HCT116 (cell line): ENCODE data around the gene EIF1AD.

Source experiments
- POLR2A ChIP-seq: IDR thresholded peaks from 2 replicates; pipeline ENCODE4 v1.7.0; 2011; ENCODE audit warnings: borderline replicate concordance; ENCODE audit not compliant: insufficient read depth, insufficient read length; ENCODE audit errors: extremely low read depth
- POLR2AphosphoS5 ChIP-seq: IDR thresholded peaks from 2 replicates; pipeline ENCODE4 v1.6.1; 2011; ENCODE audit warnings: mild to moderate bottlenecking, low read depth, low read length, moderate library complexity
- RAD21 ChIP-seq: IDR thresholded peaks from 2 replicates; pipeline ENCODE4 v1.6.1; 2012; ENCODE audit warnings: low read depth, mild to moderate bottlenecking
- SP1 ChIP-seq: IDR thresholded peaks from 2 replicates; pipeline ENCODE4 v1.6.1; 2012; ENCODE audit warnings: low read depth
- SRF ChIP-seq: IDR thresholded peaks from 2 replicates; pipeline ENCODE4 v1.6.1; 2012; ENCODE audit warnings: low read depth
- YY1 ChIP-seq: IDR thresholded peaks from 2 replicates; pipeline ENCODE4 v1.6.1; 2011; ENCODE audit warnings: low read length, low read depth, moderate library complexity, mild to moderate bottlenecking; ENCODE audit not compliant: insufficient replicate concordance; ENCODE audit errors: extremely low read depth
- TF ChIP-seq, protein P1 (sequence below), 3 experiments: fragments of 200-600 bp in 1 of 3; sonication (generic) in 1 of 3; IDR thresholded peaks in 2 of 3; conservative IDR thresholded peaks in 1 of 3; 2 replicates each; pipeline ENCODE4 v1.5.1; 2012 to 2017; ENCODE audit warnings: low read depth in 2 of 3, low read length in 2 of 3, antibody characterized with exemption in 1 of 3, borderline replicate concordance in 1 of 3, control low read depth in 1 of 3, mild to moderate bottlenecking in 1 of 3, mixed read lengths in 1 of 3, mixed run types in 1 of 3, moderate library complexity in 1 of 3; ENCODE audit not compliant: insufficient read depth in 1 of 3
- TF ChIP-seq, protein P2 (sequence below): IDR thresholded peaks from 2 replicates; pipeline ENCODE4 v1.6.1; 2012; ENCODE audit warnings: low read depth

DNA sequence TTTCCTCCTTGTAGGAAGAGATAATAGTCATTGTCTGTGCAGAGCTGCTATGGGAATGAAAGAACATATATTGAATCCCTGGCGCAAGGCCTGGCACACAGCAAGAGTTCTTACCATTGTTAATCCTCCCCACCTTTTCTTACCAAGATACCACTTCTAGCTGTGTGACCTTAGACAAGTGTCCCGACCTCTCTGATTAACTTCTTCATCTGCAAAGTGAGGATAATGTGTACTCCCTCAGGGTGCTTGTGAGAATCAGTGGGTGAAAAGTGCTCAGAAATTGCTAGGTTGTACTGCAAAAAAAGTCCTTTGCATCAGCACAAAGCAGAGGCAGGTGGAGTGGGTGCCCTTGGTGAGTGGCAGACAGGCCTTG is 6.1 kb upstream of the EIF1AD start:
- no peak for TF ChIP-seq SP1
- TF ChIP-seq, protein P1, sequence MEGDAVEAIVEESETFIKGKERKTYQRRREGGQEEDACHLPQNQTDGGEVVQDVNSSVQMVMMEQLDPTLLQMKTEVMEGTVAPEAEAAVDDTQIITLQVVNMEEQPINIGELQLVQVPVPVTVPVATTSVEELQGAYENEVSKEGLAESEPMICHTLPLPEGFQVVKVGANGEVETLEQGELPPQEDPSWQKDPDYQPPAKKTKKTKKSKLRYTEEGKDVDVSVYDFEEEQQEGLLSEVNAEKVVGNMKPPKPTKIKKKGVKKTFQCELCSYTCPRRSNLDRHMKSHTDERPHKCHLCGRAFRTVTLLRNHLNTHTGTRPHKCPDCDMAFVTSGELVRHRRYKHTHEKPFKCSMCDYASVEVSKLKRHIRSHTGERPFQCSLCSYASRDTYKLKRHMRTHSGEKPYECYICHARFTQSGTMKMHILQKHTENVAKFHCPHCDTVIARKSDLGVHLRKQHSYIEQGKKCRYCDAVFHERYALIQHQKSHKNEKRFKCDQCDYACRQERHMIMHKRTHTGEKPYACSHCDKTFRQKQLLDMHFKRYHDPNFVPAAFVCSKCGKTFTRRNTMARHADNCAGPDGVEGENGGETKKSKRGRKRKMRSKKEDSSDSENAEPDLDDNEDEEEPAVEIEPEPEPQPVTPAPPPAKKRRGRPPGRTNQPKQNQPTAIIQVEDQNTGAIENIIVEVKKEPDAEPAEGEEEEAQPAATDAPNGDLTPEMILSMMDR (IDR thresholded peaks at IDR 0.05 in 2 of 3, conservative IDR thresholded peaks at IDR 0.05 in 1 of 3; ENCODE audit: borderline replicate concordance in 1 of 3, insufficient read depth in 1 of 3, low read depth in 2 of 3, low read length in 2 of 3): no peak
- TF ChIP-seq POLR2AphosphoS5: no peak
- TF ChIP-seq, protein P2, sequence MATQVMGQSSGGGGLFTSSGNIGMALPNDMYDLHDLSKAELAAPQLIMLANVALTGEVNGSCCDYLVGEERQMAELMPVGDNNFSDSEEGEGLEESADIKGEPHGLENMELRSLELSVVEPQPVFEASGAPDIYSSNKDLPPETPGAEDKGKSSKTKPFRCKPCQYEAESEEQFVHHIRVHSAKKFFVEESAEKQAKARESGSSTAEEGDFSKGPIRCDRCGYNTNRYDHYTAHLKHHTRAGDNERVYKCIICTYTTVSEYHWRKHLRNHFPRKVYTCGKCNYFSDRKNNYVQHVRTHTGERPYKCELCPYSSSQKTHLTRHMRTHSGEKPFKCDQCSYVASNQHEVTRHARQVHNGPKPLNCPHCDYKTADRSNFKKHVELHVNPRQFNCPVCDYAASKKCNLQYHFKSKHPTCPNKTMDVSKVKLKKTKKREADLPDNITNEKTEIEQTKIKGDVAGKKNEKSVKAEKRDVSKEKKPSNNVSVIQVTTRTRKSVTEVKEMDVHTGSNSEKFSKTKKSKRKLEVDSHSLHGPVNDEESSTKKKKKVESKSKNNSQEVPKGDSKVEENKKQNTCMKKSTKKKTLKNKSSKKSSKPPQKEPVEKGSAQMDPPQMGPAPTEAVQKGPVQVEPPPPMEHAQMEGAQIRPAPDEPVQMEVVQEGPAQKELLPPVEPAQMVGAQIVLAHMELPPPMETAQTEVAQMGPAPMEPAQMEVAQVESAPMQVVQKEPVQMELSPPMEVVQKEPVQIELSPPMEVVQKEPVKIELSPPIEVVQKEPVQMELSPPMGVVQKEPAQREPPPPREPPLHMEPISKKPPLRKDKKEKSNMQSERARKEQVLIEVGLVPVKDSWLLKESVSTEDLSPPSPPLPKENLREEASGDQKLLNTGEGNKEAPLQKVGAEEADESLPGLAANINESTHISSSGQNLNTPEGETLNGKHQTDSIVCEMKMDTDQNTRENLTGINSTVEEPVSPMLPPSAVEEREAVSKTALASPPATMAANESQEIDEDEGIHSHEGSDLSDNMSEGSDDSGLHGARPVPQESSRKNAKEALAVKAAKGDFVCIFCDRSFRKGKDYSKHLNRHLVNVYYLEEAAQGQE: no peak
- TF ChIP-seq YY1: no peak
- TF ChIP-seq SRF: no peak
- TF ChIP-seq POLR2A: no peak
- TF ChIP-seq RAD21: no peak
